DOHH2 (cell line): Measurements from ENCODE around the gene KCNIP4.

ENCODE experiments used
- CTCF ChIP-seq: fragments of 200-600 bp; sonication (generic); IDR thresholded peaks from one replicate; pipeline ENCODE4 v1.5.1; 2014; ENCODE audit warnings: antibody characterized with exemption, mild to moderate bottlenecking, low read depth, low read length; ENCODE audit not compliant: poor library complexity, severe bottlenecking
- EZH2phosphoT487 ChIP-seq: fragments of 200-600 bp; sonication (generic); IDR thresholded peaks from 2 replicates; pipeline ENCODE4 v1.6.1; 2017; ENCODE audit warnings: borderline replicate concordance, mild to moderate bottlenecking, antibody characterized with exemption, low read length, moderate library complexity, mixed read lengths

GRCh38 chr4:20698820-20699219 is 1249.8 kb downstream of the KCNIP4 start:
- TF ChIP-seq CTCF (no peak), EZH2phosphoT487 (no peak)
